HG03558 (cell line): ENCODE results near the gene UNKL.

Source experiments
- ATAC-seq: cut with Tn5 transposase; IDR thresholded peaks from one replicate; pipeline ENCODE4 v1.9.1; 2021; ENCODE audit warnings: moderate number of reproducible peaks; ENCODE audit not compliant: unreplicated experiment; ENCODE audit errors: extremely low read depth

UNKL gene

GRCh38 chr16:1361685-1362360, 52.7 kb downstream of the UNKL start:
- no peak for ATAC-seq

DNA sequence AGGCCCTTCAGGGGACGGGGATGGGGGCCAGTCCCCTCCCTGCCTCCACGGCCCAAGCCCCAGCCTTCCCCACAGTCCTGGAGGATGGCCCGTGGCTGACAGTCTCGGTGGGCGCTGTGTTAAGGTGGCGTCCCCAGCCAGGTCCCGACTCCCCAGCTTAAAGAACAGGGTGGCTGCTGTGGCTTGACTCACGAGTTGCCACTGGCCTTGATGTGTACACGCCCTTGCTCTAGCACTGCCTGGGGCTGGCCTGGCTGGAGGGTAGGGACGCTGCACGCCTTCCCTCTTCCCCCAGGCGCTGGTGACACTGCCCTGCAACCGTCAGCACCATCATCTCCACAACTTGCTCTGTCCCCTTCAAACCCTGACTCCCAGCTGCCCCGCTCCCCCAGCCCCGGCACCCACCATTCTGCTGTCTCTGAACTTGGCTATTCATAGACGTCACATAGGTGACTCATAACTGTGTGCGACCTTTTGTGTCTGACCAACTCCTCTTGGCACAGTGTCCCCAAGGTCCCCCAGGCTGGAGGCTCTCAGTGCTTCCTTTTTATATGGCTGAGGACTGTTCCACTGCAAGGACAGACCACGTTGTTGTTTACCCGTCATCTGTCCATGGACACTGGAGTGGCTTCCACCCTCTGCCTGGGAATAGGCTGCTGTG, 56.5 kb downstream of the UNKL start:
- ATAC-seq = no peak

DNA sequence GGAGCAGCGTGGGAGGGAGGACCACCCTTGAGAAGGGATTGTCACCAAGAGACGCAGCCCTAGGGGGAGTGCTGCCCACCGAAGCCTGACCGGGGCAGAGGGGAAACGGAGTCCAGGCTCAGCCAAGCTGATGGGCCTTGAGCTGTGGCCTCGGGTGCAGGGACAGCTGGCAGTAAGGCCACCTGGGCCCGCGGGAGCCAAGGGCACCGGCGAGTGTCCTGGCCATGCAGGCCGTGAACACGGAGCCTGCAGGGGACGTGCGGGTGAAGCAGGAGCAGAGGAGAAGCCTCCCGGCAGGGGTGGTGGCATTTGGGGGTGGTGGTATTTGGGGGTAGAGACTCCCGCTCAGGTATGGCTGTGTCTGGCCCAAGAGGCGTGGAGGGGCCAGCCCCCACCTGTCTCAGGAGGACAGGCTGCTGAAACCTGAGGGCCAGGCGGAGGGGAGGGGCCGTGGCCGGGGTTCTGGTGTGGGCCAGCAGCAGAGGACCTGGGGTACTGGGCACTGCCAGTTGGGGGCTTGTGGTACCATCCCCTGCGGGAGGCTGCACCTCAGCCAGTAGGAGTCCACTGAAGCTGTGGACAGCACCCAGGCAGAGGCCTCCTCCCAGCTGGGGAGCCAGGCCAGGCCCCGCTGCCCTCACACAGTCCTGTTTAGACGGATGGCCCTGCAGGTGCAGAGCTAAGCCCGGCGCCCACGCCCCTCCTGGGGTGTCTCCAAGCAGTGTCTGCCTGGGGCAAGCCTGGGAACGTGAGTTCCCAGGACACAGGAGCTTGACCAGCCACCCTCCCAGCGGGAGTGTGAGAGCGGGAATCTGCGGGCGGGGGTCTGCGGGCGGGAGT, 58.2 kb downstream of the UNKL start:
- no peak for ATAC-seq

- ATAC-seq = no peak
Measured at GRCh38 chr16:1355591-1355990, 58.9 kb downstream of the UNKL start.

DNA sequence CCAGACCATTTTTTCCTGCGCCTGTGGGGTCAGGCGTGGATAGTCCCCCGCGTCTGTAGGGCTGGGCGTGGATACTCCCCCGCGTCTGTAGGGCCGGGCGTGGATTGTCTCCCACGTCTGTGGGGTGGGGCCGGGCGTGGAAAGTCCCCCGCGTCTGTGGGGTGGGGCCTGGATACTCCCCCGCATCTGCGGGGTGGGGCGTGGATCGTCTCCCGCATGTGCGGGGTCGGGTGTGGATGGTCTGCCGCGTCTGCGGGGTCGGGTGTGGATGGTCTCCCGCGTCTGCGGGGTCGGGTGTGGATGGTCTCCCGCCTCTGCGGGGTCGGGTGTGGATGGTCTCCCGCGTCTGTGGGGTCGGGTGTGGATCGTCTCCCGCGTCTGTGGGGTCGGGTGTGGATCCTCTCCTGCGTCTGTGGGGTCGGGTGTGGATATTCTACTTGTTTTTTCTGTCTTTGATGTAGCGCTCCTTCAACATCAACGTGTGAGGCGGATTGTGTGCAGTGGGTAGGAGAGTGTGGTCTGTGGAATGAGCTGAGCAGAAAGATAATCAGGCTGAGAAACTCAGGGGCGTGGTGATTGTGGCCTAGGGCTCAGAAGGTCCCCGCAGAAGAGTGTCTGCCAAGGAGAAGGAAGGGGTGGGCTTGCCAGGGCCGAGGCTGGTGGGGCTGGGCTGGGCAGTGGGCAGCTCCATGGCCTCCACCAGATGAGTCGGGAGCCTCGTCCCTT, 59.5 kb downstream of the UNKL start:
- ATAC-seq = no peak

DNA sequence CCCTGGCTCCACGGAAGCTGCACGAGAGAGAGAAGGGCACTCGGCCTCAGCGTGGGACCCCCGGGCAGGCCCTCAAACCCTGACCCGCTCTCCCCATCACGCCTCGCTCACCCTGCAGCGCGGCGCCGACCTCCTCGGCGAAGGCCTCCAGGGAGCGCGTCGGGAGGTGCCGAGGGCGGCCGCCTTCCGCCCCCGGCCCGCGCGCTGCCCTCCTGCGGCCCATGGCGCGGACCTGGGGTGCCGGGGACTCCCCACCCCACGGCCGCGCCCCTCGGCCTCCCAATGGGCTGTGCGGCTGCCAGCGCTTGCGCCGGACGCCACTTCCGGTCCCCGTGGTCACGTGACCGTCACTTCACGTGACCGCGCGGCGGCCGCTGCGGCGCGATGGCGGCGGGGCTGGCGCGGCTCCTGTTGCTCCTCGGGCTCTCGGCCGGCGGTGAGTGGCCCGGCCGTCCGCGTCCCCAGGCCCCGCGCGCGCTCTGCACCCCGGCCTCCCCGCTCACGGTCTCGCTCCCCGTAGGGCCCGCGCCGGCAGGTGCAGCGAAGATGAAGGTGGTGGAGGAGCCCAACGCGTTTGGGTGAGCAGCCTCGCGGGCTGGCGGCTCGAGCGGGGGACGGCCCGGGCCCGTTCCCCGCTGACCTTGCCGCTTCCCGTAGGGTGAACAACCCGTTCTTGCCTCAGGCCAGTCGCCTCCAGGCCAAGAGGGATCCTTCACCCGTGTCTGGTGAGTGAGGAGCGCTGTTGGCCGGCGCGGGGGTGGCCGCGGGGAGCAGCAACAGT, 62.7 kb downstream of the UNKL start, which contains the start of the genes GNPTG and TSR3:
Gene GNPTG (plus strand): TSS at position 350 of the 781 bp plus-strand sequence. CDS start 35 bp downstream, at position 385.
Gene TSR3 (minus strand): TSS at position 297 of the 781 bp plus-strand sequence. CDS start 74 bp downstream, at position 223.
- ATAC-seq = no peak

DNA sequence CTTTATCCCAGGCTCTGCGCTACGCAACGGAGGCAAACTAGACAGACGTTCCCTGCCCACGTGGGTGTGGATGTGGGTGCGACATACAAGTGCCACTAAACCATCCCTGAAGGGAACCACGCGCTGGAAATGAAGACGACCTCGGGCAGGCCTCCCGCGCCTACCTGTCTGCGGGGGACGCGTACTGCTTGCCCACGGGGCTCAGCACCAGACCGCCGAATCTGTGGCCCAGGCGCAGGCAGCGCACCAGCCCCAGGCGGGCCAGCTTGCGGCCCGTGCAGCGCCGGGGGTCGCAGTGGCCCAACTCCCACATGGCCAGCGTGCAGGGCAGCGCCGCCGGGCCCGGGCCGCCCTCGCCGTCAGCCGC, 63.3 kb downstream of the UNKL start:
- ATAC-seq = no peak

DNA sequence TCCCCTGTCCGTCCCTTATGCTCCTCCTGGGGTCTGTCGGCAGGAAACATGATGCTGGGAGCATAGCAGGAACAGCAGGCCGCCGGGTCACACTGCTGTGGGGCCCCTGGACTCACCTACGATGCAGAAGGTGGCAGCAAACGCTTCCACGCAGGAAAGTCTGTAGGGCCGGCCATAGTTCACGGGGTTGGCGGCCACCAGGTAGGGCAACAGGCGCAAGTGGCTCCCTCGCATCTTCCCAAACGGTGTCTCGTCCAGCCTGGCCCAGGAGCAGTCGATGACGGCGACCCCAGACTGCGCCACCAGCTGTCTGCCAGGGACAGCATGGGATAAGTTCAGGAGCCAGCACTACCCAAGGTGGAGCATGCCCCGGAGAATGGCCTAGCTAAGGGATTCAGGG, 63.8 kb downstream of the UNKL start:
- ATAC-seq = no peak

DNA sequence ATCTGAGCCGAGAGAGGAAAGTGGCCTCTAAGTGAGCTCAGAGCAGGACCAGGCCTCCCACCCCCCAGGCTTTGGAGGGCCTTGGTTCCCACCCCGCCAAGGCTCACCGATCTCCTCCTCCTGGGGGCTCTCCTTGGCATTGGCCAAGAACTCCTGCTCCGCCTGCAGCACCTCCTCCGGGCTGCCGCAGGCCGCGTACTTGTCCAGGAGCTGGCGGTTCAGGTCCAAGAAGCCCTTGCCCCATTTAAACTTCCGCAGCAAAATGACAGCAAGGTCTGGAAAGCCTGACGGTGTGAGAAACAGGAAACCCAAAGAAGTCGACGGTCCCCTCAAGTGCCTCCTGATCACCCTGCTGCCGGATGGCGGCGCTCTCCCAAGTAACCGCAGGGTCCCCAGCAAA, 64.6 kb downstream of the UNKL start:
- no peak for ATAC-seq

DNA sequence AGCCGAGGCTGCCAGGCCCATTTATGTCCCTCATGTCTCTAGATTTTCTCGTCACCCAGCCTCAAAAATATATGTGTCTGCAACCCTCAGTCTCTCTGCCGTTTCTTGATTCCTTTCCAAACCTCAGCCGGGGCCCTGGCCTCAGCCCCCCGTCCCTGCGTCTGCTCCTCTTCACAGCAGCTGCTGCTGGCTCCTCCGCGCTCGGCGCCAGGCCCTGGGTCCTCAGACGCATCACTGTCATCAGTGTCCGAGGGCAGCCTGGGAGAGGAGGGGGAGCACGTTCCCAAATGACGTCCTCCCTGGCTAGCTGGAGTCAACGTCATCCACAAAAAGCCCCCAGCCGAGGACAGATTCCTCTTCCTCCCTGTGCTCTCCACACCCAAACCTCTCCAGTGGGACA, 65.2 kb downstream of the UNKL start:
- ATAC-seq = no peak

DNA sequence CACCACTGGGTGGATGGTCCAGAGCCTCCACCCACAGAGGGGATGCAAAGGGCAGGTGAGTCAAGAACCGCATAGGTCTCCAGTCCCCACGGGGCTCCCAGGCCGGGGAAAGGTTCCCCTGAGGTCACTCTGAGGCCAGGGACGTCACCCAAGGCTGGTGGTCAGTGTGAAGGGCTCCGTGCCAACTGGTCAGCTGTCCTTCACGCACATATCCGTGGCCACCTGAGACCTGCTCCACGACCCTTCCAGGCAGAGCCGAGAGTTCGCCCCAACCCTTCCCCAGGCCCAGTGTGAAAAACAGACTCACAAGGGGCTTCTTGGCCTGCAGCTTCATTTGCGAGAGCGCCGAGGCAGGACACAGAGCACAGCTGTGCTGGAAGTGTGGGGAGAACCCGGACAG, 65.6 kb downstream of the UNKL start:
- ATAC-seq = no peak

- ATAC-seq = no peak
Measured at GRCh38 chr16:1348441-1348840, 66.1 kb downstream of the UNKL start.

- no peak for ATAC-seq
Measured at GRCh38 chr16:1347962-1348361, 66.5 kb downstream of the UNKL start.

DNA sequence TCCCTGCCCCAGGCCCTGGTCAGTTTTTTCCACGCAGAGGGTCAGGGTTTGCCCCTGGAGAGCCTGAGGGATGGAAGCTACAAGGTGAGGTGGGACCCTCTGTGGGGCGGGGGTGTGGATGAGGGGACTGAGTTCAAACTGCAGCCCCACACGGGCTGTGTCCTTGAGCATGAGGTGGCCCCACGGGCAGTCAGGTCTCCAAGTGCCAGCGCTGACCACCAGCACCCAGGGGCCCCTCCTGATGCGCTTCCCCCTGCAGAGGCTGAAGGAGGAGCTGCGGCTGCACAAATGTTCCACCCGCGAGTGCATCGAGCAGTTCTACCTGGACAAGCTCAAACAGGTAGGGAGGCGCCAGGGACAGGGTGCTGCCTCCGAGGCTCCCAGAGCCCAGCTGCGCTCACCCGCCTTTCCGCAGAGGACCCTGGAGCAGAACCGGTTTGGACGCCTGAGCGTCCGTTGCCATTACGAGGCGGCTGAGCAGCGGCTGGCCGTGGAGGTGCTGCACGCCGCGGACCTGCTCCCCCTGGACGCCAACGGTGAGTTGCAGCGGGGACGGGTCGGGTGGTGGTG, 67.1 kb downstream of the UNKL start:
- ATAC-seq = no peak

DNA sequence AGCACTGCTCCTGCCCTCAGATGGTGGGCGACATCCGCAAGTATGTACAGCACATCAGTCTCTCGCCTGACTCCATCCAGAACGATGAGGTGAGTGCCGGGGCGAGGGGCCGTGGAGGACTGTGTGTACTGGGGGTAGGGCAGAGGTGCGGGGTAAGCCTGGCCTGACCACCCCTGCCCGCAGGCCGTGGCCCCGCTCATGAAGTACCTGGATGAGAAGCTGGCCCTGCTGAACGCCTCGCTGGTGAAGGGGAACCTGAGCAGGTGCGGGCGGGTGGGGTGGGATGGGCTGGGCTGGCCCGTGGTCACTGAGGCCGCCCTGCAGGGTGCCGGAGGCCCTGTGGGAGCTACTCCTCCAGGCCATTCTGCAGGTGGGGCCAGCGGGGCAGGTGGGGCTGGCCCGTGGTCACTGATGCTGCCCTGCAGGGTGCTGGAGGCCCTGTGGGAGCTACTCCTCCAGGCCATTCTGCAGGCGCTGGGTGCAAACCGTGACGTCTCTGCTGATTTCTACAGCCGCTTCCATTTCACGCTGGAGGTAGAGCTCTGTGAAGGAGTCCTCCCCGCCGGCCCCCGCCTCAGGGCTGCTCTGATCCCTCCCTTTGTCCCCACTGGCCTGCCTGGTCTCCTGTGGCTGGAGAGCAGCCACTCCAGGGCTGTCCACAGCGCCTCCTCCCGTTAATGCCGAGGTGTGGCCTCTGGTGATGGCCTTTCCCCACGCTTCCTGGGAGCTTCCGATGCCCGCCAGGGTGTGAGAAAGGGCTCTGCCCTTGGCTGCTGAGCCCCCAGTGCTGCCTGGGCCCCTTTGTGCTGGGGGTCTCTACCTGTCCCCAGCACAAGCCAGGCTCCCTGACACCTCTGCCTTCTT, 67.8 kb downstream of the UNKL start:
- ATAC-seq = no peak

- ATAC-seq = no peak
Measured at GRCh38 chr16:1345651-1346421, 68.7 kb downstream of the UNKL start.

DNA sequence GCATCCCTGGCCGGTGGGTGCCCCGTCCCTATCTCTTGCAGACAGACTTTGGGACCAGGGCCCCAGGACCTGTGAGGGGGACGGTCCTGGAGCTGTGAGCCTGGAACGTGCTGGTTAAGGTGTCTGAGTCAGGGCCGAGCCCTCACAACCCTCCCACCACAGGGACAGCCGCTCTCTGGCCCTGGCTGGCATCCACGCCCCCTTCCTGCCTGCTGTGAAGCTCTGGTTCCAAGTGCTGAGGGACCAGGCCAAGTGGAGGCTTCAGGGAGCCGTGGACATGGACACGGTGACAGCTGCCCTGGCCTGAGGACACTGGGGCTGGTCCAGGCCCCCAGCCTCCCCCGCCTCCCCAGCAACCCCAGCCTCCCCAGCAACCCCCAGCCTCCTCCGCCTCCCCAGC, 69.4 kb downstream of the UNKL start:
- ATAC-seq = no peak

- ATAC-seq = no peak
Measured at GRCh38 chr16:1344499-1344898, 70.0 kb downstream of the UNKL start.
